Neural crest cell (in vitro differentiated cells): Measurements from ENCODE around the gene NTN4. TPM values are rescaled to one million over a fixed set of nuclear protein-coding genes. Genes with fewer than 3 reads are reported as not detected.
"Not testable (repeated sequence)": the region's sequence is repeated elsewhere in the genome, so short reads cannot be mapped to it uniquely, and the experiment has no call there.

Source experiments
- DNase-seq: peaks from one replicate; pipeline ENCODE4 v3.0.0; 2021; ENCODE audit warnings: low read depth, mixed read lengths, low spot score
- H3K27ac Mint-ChIP-seq: one replicate; pipeline ENCODE4 v1.8.0; 2021; ENCODE audit warnings: mild to moderate bottlenecking, mixed read lengths; ENCODE audit not compliant: unreplicated experiment
- H3K27me3 Mint-ChIP-seq: 2 replicates; pipeline ENCODE4 v1.8.0; 2021; ENCODE audit warnings: low read depth, mild to moderate bottlenecking, mixed read lengths
- H3K36me3 Mint-ChIP-seq: 2 replicates; pipeline ENCODE4 v1.8.0; 2021; ENCODE audit warnings: low read depth, mild to moderate bottlenecking, mixed read lengths
- H3K4me1 Mint-ChIP-seq: 2 replicates; pipeline ENCODE4 v1.8.0; 2021; ENCODE audit warnings: mixed read lengths
- H3K4me3 Mint-ChIP-seq: one replicate; pipeline ENCODE4 v1.8.0; 2021; ENCODE audit warnings: mild to moderate bottlenecking, mixed read lengths
- H3K9me3 Mint-ChIP-seq: 2 replicates; pipeline ENCODE4 v1.8.0; 2021; ENCODE audit warnings: mixed read lengths
- CTCF ChIP-seq: fragments of 200-600 bp; sonication (generic); conservative IDR thresholded peaks from 2 replicates; pipeline ENCODE4 v1.5.0; 2021; ENCODE audit warnings: antibody characterized with exemption, mild to moderate bottlenecking
- total RNA-seq: library from RNA; stranded (reverse); gene quantifications from 2 replicates; pipeline ENCODE4 v1.2.1, GENCODE V29; 2021

Gene NTN4
- total RNA-seq, 1 donor from 2014 or later: 6.0 TPM

DNA sequence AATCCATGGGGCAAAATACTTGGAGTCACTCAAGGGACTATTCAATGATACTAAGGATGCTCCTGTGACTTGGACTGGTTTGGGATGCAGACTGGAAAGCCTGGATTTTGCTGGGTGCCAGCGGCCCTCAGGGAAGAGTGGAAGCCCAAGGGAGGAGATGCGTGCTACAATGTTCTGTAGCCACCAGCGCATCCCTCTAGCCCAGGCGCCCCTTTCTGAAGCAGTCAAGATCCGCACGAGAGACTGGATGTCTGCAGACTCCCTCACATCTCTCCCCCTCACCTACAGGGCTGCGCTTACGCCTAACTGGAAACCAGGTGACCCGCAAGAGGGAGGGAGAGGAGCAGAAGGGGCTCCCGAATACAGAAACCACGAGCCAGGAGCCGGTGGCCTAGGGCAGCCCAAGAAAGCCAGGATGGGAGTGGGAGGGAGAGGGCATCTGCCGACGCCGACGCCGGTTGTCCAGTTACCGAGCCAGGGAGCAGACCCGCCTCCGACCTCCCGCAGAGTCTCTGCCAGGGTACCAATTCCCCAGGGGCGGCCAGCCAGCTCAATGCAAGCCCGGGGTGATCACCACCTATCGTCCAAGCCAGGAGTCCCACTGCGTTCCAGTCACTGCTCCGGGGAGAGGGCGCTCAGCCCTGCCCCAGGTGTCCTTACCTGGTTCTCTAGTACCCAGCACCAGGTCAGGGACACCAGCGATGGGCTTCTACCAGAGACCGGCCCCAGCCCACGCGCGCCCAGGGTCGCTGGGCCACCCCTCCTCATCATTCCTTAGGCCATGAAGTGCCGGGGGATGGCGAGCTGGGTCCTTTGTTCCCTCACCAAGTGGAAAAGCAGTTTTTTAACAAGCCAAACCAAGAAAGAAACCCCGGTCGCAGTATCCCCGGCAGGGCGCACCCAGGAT, 1.2 kb downstream of the NTN4 start:
- Mint-ChIP-seq H3K36me3 (no peaks in the 10 kb centered on the region), H3K27ac (peak overlapping the region; percentile 57), H3K9me3 (no peaks in the 10 kb centered on the region), H3K4me1 (peaks cover 12% of the 10 kb centered on the region), H3K27me3 (peaks cover 85% of the 10 kb centered on the region), H3K4me3 (peak overlapping the region; percentile 91)
- DNase-seq: peak; percentile 16
- TF ChIP-seq CTCF: no peak

GRCh38 chr12:95788637-95789036, 1.9 kb downstream of the NTN4 start:
- Mint-ChIP-seq H3K36me3 (no peaks in the 10 kb centered on the region), H3K27me3 (peaks cover 79% of the 10 kb centered on the region), H3K9me3 (no peaks in the 10 kb centered on the region), H3K4me1 (peaks cover 12% of the 10 kb centered on the region), H3K27ac (no peak overlapping the region), H3K4me3 (peak overlapping the region; percentile 91)
- DNase-seq: no peak
- no peak for TF ChIP-seq CTCF

DNA sequence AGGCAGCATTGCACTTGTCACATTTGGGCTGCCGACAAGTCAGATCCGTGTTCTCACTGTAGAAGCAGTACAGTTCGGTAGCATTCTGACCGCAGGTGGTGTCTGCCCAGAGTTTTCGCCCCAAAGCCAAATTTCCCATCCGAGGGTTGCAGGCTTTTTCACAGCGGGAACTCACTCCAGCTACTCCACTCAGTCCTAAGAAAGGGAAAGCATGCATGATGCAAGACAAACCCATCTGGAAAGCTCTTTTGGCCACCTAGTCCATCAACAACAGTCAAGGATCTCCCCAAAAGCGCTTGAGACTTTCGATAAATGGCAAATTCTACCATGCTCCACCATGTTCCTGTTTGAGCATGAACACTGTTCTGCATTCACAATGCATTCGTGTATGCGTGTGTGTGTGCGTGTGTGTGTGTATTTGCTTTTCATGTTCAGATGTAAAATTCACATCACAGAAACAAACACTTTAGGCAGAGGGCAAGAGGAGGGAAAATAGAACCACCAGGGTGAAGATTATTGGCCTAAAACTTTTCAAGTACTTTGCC, 3.2 kb downstream of the NTN4 start:
- Mint-ChIP-seq H3K27me3 (peaks cover 70% of the 10 kb centered on the region), H3K4me3 (no peak overlapping the region), H3K27ac (no peak overlapping the region), H3K36me3 (no peaks in the 10 kb centered on the region), H3K4me1 (peaks cover 12% of the 10 kb centered on the region), H3K9me3 (no peaks in the 10 kb centered on the region)
- TF ChIP-seq CTCF: no peak
- DNase-seq: no peak

GRCh38 chr12:95784915-95785314, 5.6 kb downstream of the NTN4 start:
- DNase-seq: no peak
- Mint-ChIP-seq H3K27me3 (peaks cover 55% of the 10 kb centered on the region), H3K9me3 (no peaks in the 10 kb centered on the region), H3K36me3 (peaks cover 2% of the 10 kb centered on the region), H3K4me1 (peaks cover 5% of the 10 kb centered on the region), H3K27ac (no peak overlapping the region), H3K4me3 (no peak overlapping the region)
- no peak for TF ChIP-seq CTCF

GRCh38 chr12:95784286-95784685, 6.3 kb downstream of the NTN4 start:
- Mint-ChIP-seq H3K27me3 (peaks cover 50% of the 10 kb centered on the region), H3K36me3 (peaks cover 2% of the 10 kb centered on the region), H3K4me1 (peaks cover 5% of the 10 kb centered on the region), H3K4me3 (no peak overlapping the region), H3K27ac (no peak overlapping the region), H3K9me3 (no peaks in the 10 kb centered on the region)
- TF ChIP-seq CTCF: no peak
- DNase-seq: no peak

- H3K36me3 Mint-ChIP-seq: peaks cover 26% of the 10 kb centered on the region
- not testable (repeated sequence) for DNase-seq, H3K27ac Mint-ChIP-seq, H3K4me1 Mint-ChIP-seq, H3K9me3 Mint-ChIP-seq, H3K4me3 Mint-ChIP-seq
- H3K27me3 Mint-ChIP-seq: peaks cover 14% of the 10 kb centered on the region
Observed at GRCh38 chr12:95775466-95775865, 15.1 kb downstream of the NTN4 start.
